ENCODE measurements around the gene CHD6.

DNA sequence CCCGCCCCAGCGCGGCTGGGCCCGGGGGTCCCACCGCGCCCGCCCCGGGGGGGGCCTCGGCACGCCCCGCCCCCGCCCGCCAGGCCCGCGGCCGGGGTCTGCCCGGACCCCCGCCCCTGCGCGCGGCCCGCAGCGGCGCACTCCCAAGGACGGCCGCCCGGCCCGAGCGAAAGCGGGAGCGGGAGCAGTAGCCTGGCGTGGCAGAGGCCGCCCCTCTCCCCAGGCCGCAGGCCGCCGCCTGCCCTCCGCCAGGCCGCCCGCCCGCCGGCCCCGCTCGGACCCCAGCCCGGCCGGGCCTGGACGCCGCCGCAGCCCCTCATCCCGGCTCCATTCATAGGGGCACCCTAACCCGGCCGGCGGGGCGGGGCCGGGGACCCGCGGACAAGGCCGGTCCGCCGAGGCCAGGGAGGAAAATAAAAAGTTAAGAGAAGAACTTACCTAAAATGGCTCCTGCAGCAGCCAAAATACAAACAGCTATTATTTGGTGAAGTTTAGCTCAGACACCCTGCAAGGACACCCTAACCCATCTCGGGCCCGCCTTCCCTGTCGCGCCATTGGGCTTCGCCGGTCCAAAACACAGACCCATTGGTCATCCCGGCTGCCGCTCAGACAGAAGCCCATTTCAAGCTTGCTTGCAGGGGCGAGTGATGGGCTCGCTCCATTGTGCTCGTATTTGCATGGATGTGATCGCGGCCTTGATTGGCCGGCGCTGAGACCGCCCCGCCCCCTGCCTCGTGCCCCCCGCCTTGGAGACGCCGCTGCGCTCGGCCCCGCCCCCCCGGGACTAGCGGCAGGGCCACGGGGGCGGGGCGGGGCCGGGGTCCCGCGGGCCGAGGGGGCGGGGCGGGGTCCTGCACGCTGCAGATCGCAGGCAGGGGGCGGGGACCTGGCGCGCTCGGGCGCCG lies at the start of gene CHD6:
- TF ChIP-seq POLR2A (IDR thresholded peaks at IDR 0.05; ENCODE audit: low read depth, low read length) (no peak; the same call in 1 of the 2 replicates), POLR2AphosphoS5 (IDR thresholded peaks at IDR 0.05; ENCODE audit: low read depth, low read length) (no peak), TAF1 (IDR thresholded peaks at IDR 0.05; ENCODE audit: borderline replicate concordance, low read depth, low read length) (no peak)

Data from GM12892 (cell line).